ENCODE results near the gene SLC6A11.

SLC6A11 gene

GRCh38 chr3:10813425-10813824 is 2.6 kb upstream of the SLC6A11 start:
- Histone ChIP-seq H3K27ac (no peak overlapping the region), H3K27me3 (ENCODE audit: control insufficient read depth, insufficient read depth, low read length) (no peaks in the 10 kb centered on the region), H3K4me1 (no peaks in the 10 kb centered on the region), H2AFZ (no peak overlapping the region), H3K9ac (no peak overlapping the region), H3K4me3 (ENCODE audit: low read depth, low read length) (no peak overlapping the region), H3K79me2 (no peaks in the 10 kb centered on the region), H3K36me3 (ENCODE audit: control insufficient read depth, insufficient read depth, low read length) (no peaks in the 10 kb centered on the region), H3K9me3 (ENCODE audit: control insufficient read depth, low read length) (no peaks in the 10 kb centered on the region), H3K4me2 (ENCODE audit: low read length) (no peak overlapping the region)
- TF ChIP-seq CTCF (IDR thresholded peaks at IDR 0.05), result no peak

DNA sequence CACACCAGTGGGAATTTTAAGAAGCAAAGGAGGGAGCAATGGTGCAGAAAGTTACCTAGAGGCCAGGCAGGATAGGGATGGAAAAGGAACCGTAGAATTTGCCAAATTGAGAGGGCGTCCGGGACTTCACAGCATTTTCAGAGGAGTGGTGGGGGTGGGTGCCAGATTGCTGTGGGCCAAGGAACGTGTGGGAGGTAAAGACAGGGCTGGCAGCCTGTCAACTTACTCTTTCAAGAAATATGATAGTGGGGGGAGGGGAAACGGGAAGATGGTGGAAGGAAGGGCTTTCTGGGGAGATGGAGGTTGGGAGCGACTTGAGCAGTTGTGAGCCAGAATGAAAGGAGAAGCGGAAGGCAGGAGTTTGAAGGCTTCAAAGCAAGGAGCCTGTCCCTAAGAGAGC is 1.4 kb upstream of the SLC6A11 start:
- Histone ChIP-seq H3K36me3 (ENCODE audit: control insufficient read depth, insufficient read depth, low read length) (no peaks in the 10 kb centered on the region), H2AFZ (no peak overlapping the region), H3K4me1 (no peaks in the 10 kb centered on the region), H3K4me2 (ENCODE audit: low read length) (no peak overlapping the region), H3K27ac (no peak overlapping the region), H3K9ac (no peak overlapping the region), H3K9me3 (ENCODE audit: control insufficient read depth, low read length) (no peaks in the 10 kb centered on the region), H3K27me3 (ENCODE audit: control insufficient read depth, insufficient read depth, low read length) (no peaks in the 10 kb centered on the region), H3K4me3 (ENCODE audit: low read depth, low read length) (no peak overlapping the region), H3K79me2 (no peaks in the 10 kb centered on the region)
- no peak for TF ChIP-seq CTCF (IDR thresholded peaks at IDR 0.05)

DNA sequence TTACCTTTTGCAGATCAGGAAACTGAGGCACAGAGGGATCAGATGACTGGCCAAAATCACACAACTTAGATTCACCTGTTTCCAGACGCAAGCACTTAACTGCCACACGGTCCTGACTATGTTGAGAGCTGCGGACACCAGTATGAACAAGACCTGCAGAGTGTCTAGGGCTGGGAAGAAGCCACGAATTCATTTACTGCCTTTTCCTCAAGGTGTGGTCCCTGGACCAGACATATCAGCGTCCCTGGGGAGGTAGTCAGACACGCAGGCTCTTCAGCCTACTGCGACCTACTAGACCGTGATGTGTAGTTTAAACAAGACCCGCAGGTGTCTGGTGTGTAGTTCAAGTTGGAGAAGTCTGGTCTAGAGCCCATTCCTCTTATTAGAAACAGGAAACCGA is 541 bp upstream of the SLC6A11 start:
- peak overlapping the region; percentile 91 for H2AFZ ChIP-seq
- H3K79me2 ChIP-seq, result no peaks in the 10 kb centered on the region
- no peaks in the 10 kb centered on the region for H3K36me3 ChIP-seq (ENCODE audit: control insufficient read depth, insufficient read depth, low read length)
- no peak overlapping the region for H3K4me3 ChIP-seq (ENCODE audit: low read depth, low read length)
- no peak overlapping the region for H3K27ac ChIP-seq
- H3K27me3 ChIP-seq (ENCODE audit: control insufficient read depth, insufficient read depth, low read length), result no peaks in the 10 kb centered on the region
- H3K9ac ChIP-seq, result no peak overlapping the region
- no peak for TF ChIP-seq CTCF (IDR thresholded peaks at IDR 0.05)
- no peaks in the 10 kb centered on the region for H3K4me1 ChIP-seq
- H3K4me2 ChIP-seq (ENCODE audit: low read length), result peak overlapping the region; percentile 2
- no peaks in the 10 kb centered on the region for H3K9me3 ChIP-seq (ENCODE audit: control insufficient read depth, low read length)

- Histone ChIP-seq H3K27ac (no peak overlapping the region), H3K9ac (no peak overlapping the region), H3K4me2 (ENCODE audit: low read length) (peak overlapping the region; percentile 78), H3K4me1 (no peaks in the 10 kb centered on the region), H3K4me3 (ENCODE audit: low read depth, low read length) (peak overlapping the region; percentile 38), H3K79me2 (no peaks in the 10 kb centered on the region), H3K36me3 (ENCODE audit: control insufficient read depth, insufficient read depth, low read length) (no peaks in the 10 kb centered on the region), H2AFZ (peak overlapping the region; percentile 91), H3K9me3 (ENCODE audit: control insufficient read depth, low read length) (no peaks in the 10 kb centered on the region), H3K27me3 (ENCODE audit: control insufficient read depth, insufficient read depth, low read length) (no peaks in the 10 kb centered on the region)
- no peak for TF ChIP-seq CTCF (IDR thresholded peaks at IDR 0.05)
Observed at GRCh38 chr3:10816863-10817253, 830 bp downstream of the SLC6A11 start.

DNA sequence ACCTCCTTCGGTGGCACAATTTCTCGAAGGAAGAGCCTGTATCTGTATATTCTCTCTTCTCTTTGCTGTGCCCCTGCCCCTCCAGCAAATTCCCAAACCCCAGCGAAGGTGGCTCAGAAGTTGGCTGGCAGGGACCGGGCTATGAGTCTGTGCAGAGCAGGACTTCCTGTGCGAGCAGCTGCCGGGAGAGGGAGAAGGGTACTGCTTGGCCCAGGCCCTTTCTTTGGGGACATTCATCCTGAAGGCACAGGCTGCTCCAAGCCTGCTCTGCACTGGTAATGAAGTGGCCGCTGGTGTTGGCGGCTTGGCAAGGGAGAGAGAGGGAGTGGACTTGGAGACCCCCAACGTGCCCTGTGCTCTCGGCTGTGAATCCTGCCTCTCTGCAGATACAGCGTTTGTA is 1.5 kb downstream of the SLC6A11 start:
- Histone ChIP-seq H3K27me3 (ENCODE audit: control insufficient read depth, insufficient read depth, low read length) (no peaks in the 10 kb centered on the region), H2AFZ (peak overlapping the region; percentile 58), H3K79me2 (no peaks in the 10 kb centered on the region), H3K36me3 (ENCODE audit: control insufficient read depth, insufficient read depth, low read length) (no peaks in the 10 kb centered on the region), H3K4me3 (ENCODE audit: low read depth, low read length) (no peak overlapping the region), H3K27ac (no peak overlapping the region), H3K4me1 (no peaks in the 10 kb centered on the region), H3K9ac (no peak overlapping the region), H3K4me2 (ENCODE audit: low read length) (no peak overlapping the region), H3K9me3 (ENCODE audit: control insufficient read depth, low read length) (no peaks in the 10 kb centered on the region)
- TF ChIP-seq CTCF (IDR thresholded peaks at IDR 0.05), result no peak
